K562 (cell line): Measurements from ENCODE around the gene PGM3. TPM values are rescaled to one million over a fixed set of nuclear protein-coding genes. Genes with fewer than 3 reads are reported as not detected.

Experiments used
- CC2D1A ChIP-seq: fragments of 450-650 bp; IDR thresholded peaks from 2 replicates; pipeline ENCODE4 v1.6.1; 2017; ENCODE audit warnings: mild to moderate bottlenecking
- JUND ChIP-seq, 2 experiments: IDR thresholded peaks; 2 replicates in 1 of 2; 3 replicates in 1 of 2; pipeline ENCODE4 v1.6.1; 2011; ENCODE audit warnings: borderline replicate concordance in 2 of 2, low read depth in 2 of 2, low read length in 2 of 2, improper control_type of control experiment in 1 of 2, missing biosample characterization in 1 of 2, missing genetic modification characterization in 1 of 2, missing genetic modification reagents in 1 of 2
- ZNF263 ChIP-seq: sonication (generic); formaldehyde crosslinking; IDR thresholded peaks from 2 replicates; pipeline ENCODE4 v1.8.0; 2022; ENCODE audit warnings: mild to moderate bottlenecking, missing genetic modification reagents, borderline replicate concordance
- polyA plus RNA-seq, 8 experiments: library from polyadenylated mRNA; depleted of rRNA in 4 of 8; stranded (reverse) in 5 of 8; unstranded in 3 of 8; fragments of >200 nt; fragmentation: Nextera tagmentation in 2 of 8; fragmentation: Illumina TruSeq in 1 of 8; extraction: Ambion mirVana in 2 of 8; extraction: Trizol in 1 of 8; gene quantifications; 2 replicates each; pipeline versions ENCODE4 v1.2.1 to v1.2.3, GENCODE V29; 2011 to 2014; ENCODE audit warnings: inconsistent platforms in 1 of 8, missing spikeins in 1 of 8
- total RNA-seq, 7 experiments: library from RNA; depleted of rRNA in 6 of 7; stranded (reverse); fragments of >200 nt in 6 of 7; fragmentation: Illumina TruSeq in 2 of 7; extraction: Trizol in 2 of 7; gene quantifications; 2 replicates each; pipeline versions ENCODE4 v1.2.1 to v1.2.3, GENCODE V29; 2011 to 2021; ENCODE audit warnings: low replicate concordance in 1 of 7
- TF ChIP-seq, protein P1 (sequence below): fragments of 250-450 bp; sonication (Bioruptor Pico); IDR thresholded peaks from 2 replicates; pipeline ENCODE4 v1.4.0; 2020
- TF ChIP-seq, protein P2 (sequence below): fragments of 450-650 bp; IDR thresholded peaks from 2 replicates; pipeline ENCODE4 v1.6.1; 2016; ENCODE audit warnings: mild to moderate bottlenecking, moderate library complexity

The PGM3 gene
- total and polyA plus RNA-seq, 9 of the 15 experiments (the other 6 are each of a cell fraction or from before 2014, with no cell fraction given): 19.1 to 107 (median 50.5) TPM

DNA sequence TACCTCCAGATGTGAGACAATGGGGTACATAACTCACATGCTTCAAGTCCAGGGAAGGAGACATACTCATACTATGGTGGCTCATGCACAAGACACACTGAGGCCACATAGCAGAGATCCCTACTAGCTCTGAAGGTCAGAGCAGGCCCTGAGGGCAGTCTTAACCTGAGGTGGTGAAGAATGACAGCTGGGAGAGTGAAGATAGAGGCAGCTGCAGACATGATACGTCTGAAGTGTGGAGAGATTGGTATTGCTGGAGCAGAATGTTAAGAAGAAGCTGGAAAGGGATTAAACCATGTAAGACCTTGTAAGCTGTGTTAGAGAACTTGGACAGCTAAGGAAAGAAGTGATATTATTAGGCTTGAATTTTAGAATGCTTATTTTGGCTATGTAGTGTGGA lies 32.9 kb downstream of the PGM3 start (continued):
- TF ChIP-seq, protein P1, sequence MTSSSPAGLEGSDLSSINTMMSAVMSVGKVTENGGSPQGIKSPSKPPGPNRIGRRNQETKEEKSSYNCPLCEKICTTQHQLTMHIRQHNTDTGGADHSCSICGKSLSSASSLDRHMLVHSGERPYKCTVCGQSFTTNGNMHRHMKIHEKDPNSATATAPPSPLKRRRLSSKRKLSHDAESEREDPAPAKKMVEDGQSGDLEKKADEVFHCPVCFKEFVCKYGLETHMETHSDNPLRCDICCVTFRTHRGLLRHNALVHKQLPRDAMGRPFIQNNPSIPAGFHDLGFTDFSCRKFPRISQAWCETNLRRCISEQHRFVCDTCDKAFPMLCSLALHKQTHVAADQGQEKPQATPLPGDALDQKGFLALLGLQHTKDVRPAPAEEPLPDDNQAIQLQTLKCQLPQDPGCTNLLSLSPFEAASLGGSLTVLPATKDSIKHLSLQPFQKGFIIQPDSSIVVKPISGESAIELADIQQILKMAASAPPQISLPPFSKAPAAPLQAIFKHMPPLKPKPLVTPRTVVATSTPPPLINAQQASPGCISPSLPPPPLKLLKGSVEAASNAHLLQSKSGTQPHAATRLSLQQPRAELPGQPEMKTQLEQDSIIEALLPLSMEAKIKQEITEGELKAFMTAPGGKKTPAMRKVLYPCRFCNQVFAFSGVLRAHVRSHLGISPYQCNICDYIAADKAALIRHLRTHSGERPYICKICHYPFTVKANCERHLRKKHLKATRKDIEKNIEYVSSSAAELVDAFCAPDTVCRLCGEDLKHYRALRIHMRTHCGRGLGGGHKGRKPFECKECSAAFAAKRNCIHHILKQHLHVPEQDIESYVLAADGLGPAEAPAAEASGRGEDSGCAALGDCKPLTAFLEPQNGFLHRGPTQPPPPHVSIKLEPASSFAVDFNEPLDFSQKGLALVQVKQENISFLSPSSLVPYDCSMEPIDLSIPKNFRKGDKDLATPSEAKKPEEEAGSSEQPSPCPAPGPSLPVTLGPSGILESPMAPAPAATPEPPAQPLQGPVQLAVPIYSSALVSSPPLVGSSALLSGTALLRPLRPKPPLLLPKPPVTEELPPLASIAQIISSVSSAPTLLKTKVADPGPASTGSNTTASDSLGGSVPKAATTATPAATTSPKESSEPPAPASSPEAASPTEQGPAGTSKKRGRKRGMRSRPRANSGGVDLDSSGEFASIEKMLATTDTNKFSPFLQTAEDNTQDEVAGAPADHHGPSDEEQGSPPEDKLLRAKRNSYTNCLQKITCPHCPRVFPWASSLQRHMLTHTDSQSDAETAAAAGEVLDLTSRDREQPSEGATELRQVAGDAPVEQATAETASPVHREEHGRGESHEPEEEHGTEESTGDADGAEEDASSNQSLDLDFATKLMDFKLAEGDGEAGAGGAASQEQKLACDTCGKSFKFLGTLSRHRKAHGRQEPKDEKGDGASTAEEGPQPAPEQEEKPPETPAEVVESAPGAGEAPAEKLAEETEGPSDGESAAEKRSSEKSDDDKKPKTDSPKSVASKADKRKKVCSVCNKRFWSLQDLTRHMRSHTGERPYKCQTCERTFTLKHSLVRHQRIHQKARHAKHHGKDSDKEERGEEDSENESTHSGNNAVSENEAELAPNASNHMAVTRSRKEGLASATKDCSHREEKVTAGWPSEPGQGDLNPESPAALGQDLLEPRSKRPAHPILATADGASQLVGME: no peak
- TF ChIP-seq, protein P2, sequence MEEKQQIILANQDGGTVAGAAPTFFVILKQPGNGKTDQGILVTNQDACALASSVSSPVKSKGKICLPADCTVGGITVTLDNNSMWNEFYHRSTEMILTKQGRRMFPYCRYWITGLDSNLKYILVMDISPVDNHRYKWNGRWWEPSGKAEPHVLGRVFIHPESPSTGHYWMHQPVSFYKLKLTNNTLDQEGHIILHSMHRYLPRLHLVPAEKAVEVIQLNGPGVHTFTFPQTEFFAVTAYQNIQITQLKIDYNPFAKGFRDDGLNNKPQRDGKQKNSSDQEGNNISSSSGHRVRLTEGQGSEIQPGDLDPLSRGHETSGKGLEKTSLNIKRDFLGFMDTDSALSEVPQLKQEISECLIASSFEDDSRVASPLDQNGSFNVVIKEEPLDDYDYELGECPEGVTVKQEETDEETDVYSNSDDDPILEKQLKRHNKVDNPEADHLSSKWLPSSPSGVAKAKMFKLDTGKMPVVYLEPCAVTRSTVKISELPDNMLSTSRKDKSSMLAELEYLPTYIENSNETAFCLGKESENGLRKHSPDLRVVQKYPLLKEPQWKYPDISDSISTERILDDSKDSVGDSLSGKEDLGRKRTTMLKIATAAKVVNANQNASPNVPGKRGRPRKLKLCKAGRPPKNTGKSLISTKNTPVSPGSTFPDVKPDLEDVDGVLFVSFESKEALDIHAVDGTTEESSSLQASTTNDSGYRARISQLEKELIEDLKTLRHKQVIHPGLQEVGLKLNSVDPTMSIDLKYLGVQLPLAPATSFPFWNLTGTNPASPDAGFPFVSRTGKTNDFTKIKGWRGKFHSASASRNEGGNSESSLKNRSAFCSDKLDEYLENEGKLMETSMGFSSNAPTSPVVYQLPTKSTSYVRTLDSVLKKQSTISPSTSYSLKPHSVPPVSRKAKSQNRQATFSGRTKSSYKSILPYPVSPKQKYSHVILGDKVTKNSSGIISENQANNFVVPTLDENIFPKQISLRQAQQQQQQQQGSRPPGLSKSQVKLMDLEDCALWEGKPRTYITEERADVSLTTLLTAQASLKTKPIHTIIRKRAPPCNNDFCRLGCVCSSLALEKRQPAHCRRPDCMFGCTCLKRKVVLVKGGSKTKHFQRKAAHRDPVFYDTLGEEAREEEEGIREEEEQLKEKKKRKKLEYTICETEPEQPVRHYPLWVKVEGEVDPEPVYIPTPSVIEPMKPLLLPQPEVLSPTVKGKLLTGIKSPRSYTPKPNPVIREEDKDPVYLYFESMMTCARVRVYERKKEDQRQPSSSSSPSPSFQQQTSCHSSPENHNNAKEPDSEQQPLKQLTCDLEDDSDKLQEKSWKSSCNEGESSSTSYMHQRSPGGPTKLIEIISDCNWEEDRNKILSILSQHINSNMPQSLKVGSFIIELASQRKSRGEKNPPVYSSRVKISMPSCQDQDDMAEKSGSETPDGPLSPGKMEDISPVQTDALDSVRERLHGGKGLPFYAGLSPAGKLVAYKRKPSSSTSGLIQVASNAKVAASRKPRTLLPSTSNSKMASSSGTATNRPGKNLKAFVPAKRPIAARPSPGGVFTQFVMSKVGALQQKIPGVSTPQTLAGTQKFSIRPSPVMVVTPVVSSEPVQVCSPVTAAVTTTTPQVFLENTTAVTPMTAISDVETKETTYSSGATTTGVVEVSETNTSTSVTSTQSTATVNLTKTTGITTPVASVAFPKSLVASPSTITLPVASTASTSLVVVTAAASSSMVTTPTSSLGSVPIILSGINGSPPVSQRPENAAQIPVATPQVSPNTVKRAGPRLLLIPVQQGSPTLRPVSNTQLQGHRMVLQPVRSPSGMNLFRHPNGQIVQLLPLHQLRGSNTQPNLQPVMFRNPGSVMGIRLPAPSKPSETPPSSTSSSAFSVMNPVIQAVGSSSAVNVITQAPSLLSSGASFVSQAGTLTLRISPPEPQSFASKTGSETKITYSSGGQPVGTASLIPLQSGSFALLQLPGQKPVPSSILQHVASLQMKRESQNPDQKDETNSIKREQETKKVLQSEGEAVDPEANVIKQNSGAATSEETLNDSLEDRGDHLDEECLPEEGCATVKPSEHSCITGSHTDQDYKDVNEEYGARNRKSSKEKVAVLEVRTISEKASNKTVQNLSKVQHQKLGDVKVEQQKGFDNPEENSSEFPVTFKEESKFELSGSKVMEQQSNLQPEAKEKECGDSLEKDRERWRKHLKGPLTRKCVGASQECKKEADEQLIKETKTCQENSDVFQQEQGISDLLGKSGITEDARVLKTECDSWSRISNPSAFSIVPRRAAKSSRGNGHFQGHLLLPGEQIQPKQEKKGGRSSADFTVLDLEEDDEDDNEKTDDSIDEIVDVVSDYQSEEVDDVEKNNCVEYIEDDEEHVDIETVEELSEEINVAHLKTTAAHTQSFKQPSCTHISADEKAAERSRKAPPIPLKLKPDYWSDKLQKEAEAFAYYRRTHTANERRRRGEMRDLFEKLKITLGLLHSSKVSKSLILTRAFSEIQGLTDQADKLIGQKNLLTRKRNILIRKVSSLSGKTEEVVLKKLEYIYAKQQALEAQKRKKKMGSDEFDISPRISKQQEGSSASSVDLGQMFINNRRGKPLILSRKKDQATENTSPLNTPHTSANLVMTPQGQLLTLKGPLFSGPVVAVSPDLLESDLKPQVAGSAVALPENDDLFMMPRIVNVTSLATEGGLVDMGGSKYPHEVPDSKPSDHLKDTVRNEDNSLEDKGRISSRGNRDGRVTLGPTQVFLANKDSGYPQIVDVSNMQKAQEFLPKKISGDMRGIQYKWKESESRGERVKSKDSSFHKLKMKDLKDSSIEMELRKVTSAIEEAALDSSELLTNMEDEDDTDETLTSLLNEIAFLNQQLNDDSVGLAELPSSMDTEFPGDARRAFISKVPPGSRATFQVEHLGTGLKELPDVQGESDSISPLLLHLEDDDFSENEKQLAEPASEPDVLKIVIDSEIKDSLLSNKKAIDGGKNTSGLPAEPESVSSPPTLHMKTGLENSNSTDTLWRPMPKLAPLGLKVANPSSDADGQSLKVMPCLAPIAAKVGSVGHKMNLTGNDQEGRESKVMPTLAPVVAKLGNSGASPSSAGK: no peak
- TF ChIP-seq JUND (IDR thresholded peaks at IDR 0.05; ENCODE audit: borderline replicate concordance, low read depth, low read length) (no peak), JUND (tag; IDR thresholded peaks at IDR 0.05; ENCODE audit: borderline replicate concordance, low read depth, low read length) (no peak), CC2D1A (peak; percentile 85; the same call in 1 of the 2 replicates), ZNF263 (no peak)
